Measurements from ENCODE around the gene ZNF649. TPM values are rescaled to one million over a fixed set of nuclear protein-coding genes. Genes with fewer than 3 reads are reported as not detected.

ZNF649 gene
- total and polyA plus RNA-seq, 2 of the 4 experiments (the other 2 are of a cell fraction): 1.9 to 10.4 TPM

Other genes with a start within 250 kb of the ZNF649 start
- 1.3 and 1.7 TPM in 2 replicates for gene SPACA6, start 211.7 kb downstream of the ZNF649 start, total RNA-seq (2012; rRNA removed)
- gene SPACA6, start 211.7 kb downstream of the ZNF649 start, polyA plus RNA-seq (2012; rRNA removed): 10.5 and 13.6 TPM in 2 replicates
- not detected in 2 replicates for gene HAS1, start 181.0 kb downstream of the ZNF649 start, total RNA-seq (2012; rRNA removed)
- not detected in 2 replicates for gene HAS1, start 181.0 kb downstream of the ZNF649 start, polyA plus RNA-seq (2012; rRNA removed)
- not detected in 2 replicates for gene FPR1, start 153.1 kb downstream of the ZNF649 start, total RNA-seq (2012; rRNA removed)
- gene FPR1, start 153.1 kb downstream of the ZNF649 start, polyA plus RNA-seq (2012; rRNA removed): not detected in 2 replicates
- gene FPR2, start 143.8 kb downstream of the ZNF649 start, total RNA-seq (2012; rRNA removed): not detected in 2 replicates
- gene FPR2, start 143.8 kb downstream of the ZNF649 start, polyA plus RNA-seq (2012; rRNA removed): not detected in 2 replicates
- gene FPR3, start 109.9 kb downstream of the ZNF649 start, total RNA-seq (2012; rRNA removed): not detected in 2 replicates
- not detected in 2 replicates for gene FPR3, start 109.9 kb downstream of the ZNF649 start, polyA plus RNA-seq (2012; rRNA removed)
- 2.9 and 4.4 TPM in 2 replicates for gene ZNF577, start 17.1 kb downstream of the ZNF649 start, total RNA-seq (2012; rRNA removed)
- gene ZNF577, start 17.1 kb downstream of the ZNF649 start, polyA plus RNA-seq (2012; rRNA removed): 4.0 and 5.8 TPM in 2 replicates
- gene ZNF613, start 22.5 kb upstream of the ZNF649 start, total RNA-seq (2012; rRNA removed): 7.8 and 10.4 TPM in 2 replicates
- gene ZNF613, start 22.5 kb upstream of the ZNF649 start, polyA plus RNA-seq (2012; rRNA removed): 2.3 and 3.3 TPM in 2 replicates
- 12.8 and 14.0 TPM in 2 replicates for gene ZNF350, start 81.8 kb upstream of the ZNF649 start, total RNA-seq (2012; rRNA removed)
- gene ZNF350, start 81.8 kb upstream of the ZNF649 start, polyA plus RNA-seq (2012; rRNA removed): 3.7 and 4.7 TPM in 2 replicates
- 9.7 and 10.9 TPM in 2 replicates for gene ZNF615, start 103.2 kb upstream of the ZNF649 start, total RNA-seq (2012; rRNA removed)
- gene ZNF615, start 103.2 kb upstream of the ZNF649 start, polyA plus RNA-seq (2012; rRNA removed): 2.0 and 2.2 TPM in 2 replicates
- gene ZNF614, start 123.4 kb upstream of the ZNF649 start, total RNA-seq (2012; rRNA removed): 12.4 and 13.9 TPM in 2 replicates
- 2.5 and 3.4 TPM in 2 replicates for gene ZNF614, start 123.4 kb upstream of the ZNF649 start, polyA plus RNA-seq (2012; rRNA removed)
- gene ZNF432, start 143.8 kb upstream of the ZNF649 start, total RNA-seq (2012; rRNA removed): 12.4 and 12.8 TPM in 2 replicates
- 3.2 and 4.5 TPM in 2 replicates for gene ZNF432, start 143.8 kb upstream of the ZNF649 start, polyA plus RNA-seq (2012; rRNA removed)
- gene ZNF841, start 190.7 kb upstream of the ZNF649 start, total RNA-seq (2012; rRNA removed): 25.8 and 28.9 TPM in 2 replicates
- gene ZNF841, start 190.7 kb upstream of the ZNF649 start, polyA plus RNA-seq (2012; rRNA removed): 6.0 and 8.5 TPM in 2 replicates
- 13.3 and 13.6 TPM in 2 replicates for gene ZNF616, start 234.9 kb upstream of the ZNF649 start, total RNA-seq (2012; rRNA removed)
- gene ZNF616, start 234.9 kb upstream of the ZNF649 start, polyA plus RNA-seq (2012; rRNA removed): 2.0 and 2.8 TPM in 2 replicates

All from IMR-90 (cell line).